ENCODE data around the gene GPR142.

The GPR142 gene

DNA sequence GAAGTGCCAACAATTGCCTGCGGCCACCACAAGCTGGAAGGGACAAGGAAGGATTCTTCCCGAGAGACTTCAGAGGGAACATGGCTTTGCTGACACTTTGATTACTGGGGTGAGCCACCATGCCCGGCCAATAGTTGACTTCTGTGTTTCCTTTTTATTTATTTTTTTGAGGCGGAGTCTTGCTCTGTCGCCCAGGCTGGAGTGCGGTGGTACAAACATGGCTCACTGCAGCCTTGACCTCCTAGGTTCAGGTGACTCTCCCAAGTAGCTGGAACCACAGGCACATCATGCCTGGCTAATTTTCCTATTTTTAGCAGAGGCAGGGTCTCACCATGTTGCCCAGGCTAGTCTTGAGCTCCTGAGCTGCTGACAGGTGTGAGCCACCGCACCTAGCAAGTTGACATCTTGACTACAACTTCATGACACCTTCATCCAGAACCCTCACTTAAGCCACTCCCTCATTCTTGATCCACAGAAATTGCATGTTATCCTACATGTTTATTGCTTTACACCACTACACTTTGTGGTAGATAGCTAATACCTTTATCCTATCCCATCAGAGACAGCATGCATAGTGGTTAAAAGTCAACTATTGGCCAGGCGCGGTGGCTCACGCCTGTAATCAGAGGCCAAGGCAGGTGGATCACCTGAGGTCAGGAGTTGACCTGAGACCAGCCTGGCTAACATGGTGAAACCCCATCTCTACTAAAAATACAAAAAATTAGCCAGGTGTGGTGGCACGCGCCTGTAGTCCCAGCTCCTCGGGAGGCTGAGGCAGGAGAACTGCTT is 48.5 kb downstream of the GPR142 start:
- ATAC-seq, result no peak
- TF ChIP-seq ZC3H10 (CRISPR knock-in tag; IDR thresholded peaks at IDR 0.05), result no peak
- TF ChIP-seq GLIS3 (CRISPR knock-in tag; IDR thresholded peaks at IDR 0.05), result no peak
- TF ChIP-seq OSR1 (CRISPR knock-in tag; IDR thresholded peaks at IDR 0.05), result no peak
- no peak for TF ChIP-seq ZNF8 (CRISPR knock-in tag; IDR thresholded peaks at IDR 0.05)
- no peak for TF ChIP-seq TSHZ2 (CRISPR knock-in tag; IDR thresholded peaks at IDR 0.05)
- no peak for TF ChIP-seq SNAI2 (CRISPR knock-in tag; IDR thresholded peaks at IDR 0.05)
- TF ChIP-seq TOX (CRISPR knock-in tag; IDR thresholded peaks at IDR 0.05; ENCODE audit: borderline replicate concordance), result no peak
- no peak for TF ChIP-seq ZNF70 (CRISPR knock-in tag; IDR thresholded peaks at IDR 0.05)
- TF ChIP-seq ESRRG (CRISPR knock-in tag; IDR thresholded peaks at IDR 0.05), result no peak
- TF ChIP-seq ISL1 (CRISPR knock-in tag; IDR thresholded peaks at IDR 0.05), result no peak
- no peak for TF ChIP-seq CSRNP3 (CRISPR knock-in tag; IDR thresholded peaks at IDR 0.05)
- TF ChIP-seq, protein P1, sequence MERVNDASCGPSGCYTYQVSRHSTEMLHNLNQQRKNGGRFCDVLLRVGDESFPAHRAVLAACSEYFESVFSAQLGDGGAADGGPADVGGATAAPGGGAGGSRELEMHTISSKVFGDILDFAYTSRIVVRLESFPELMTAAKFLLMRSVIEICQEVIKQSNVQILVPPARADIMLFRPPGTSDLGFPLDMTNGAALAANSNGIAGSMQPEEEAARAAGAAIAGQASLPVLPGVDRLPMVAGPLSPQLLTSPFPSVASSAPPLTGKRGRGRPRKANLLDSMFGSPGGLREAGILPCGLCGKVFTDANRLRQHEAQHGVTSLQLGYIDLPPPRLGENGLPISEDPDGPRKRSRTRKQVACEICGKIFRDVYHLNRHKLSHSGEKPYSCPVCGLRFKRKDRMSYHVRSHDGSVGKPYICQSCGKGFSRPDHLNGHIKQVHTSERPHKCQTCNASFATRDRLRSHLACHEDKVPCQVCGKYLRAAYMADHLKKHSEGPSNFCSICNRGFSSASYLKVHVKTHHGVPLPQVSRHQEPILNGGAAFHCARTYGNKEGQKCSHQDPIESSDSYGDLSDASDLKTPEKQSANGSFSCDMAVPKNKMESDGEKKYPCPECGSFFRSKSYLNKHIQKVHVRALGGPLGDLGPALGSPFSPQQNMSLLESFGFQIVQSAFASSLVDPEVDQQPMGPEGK (CRISPR knock-in tag; IDR thresholded peaks at IDR 0.05; ENCODE audit: borderline replicate concordance), result no peak
- no peak for TF ChIP-seq PPARA (CRISPR knock-in tag; IDR thresholded peaks at IDR 0.05; ENCODE audit: borderline replicate concordance)
- no peak for TF ChIP-seq ARNTL (CRISPR knock-in tag; IDR thresholded peaks at IDR 0.05; ENCODE audit: borderline replicate concordance, low read depth)
- no peak for TF ChIP-seq ZNF565 (CRISPR knock-in tag; conservative IDR thresholded peaks at IDR 0.05; ENCODE audit: low read depth)
- TF ChIP-seq CREB5 (CRISPR knock-in tag; IDR thresholded peaks at IDR 0.05; ENCODE audit: low read depth), result no peak
- no peak for TF ChIP-seq BACH2 (CRISPR knock-in tag; IDR thresholded peaks at IDR 0.05; ENCODE audit: borderline replicate concordance)
- TF ChIP-seq ZFP3 (CRISPR knock-in tag; IDR thresholded peaks at IDR 0.05), result no peak
- no peak for TF ChIP-seq RARB (CRISPR knock-in tag; IDR thresholded peaks at IDR 0.05)
- TF ChIP-seq, protein P2, sequence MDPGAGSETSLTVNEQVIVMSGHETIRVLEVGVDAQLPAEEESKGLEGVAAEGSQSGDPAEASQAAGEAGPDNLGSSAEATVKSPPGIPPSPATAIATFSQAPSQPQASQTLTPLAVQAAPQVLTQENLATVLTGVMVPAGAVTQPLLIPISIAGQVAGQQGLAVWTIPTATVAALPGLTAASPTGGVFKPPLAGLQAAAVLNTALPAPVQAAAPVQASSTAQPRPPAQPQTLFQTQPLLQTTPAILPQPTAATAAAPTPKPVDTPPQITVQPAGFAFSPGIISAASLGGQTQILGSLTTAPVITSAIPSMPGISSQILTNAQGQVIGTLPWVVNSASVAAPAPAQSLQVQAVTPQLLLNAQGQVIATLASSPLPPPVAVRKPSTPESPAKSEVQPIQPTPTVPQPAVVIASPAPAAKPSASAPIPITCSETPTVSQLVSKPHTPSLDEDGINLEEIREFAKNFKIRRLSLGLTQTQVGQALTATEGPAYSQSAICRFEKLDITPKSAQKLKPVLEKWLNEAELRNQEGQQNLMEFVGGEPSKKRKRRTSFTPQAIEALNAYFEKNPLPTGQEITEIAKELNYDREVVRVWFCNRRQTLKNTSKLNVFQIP (CRISPR knock-in tag; IDR thresholded peaks at IDR 0.05; ENCODE audit: borderline replicate concordance, low read depth), result no peak

- TF ChIP-seq TCF4 (CRISPR knock-in tag; IDR thresholded peaks at IDR 0.05; ENCODE audit: borderline replicate concordance) (no peak), CSDC2 (CRISPR knock-in tag; IDR thresholded peaks at IDR 0.05) (no peak), GLIS3 (CRISPR knock-in tag; IDR thresholded peaks at IDR 0.05) (no peak)
- no peak for ATAC-seq
Observed at GRCh38 chr17:74417178-74418045, 50.1 kb downstream of the GPR142 start.
